Fibroblast of lung (primary cell): ENCODE measurements around the gene ANKH. TPM values are rescaled to one million over a fixed set of nuclear protein-coding genes. Genes with fewer than 3 reads are reported as not detected.

Experiments used
- DNase-seq, 2 donors: peaks; one replicate each; pipeline versions ENCODE4 v3.0.0 to v3.0.0-alpha.2; 2010; ENCODE audit warnings: low read depth in 2 of 2
- H2AFZ ChIP-seq: 2 replicates; pipeline ENCODE4 v1.5.1; 2012; ENCODE audit warnings: low read length, control low read depth, inconsistent platforms
- H3K27ac ChIP-seq: 2 replicates; pipeline ENCODE4 v1.5.1; 2011; ENCODE audit warnings: low read length, control low read depth; ENCODE audit not compliant: insufficient read depth
- H3K27me3 ChIP-seq: 2 replicates; pipeline ENCODE4 v1.5.1; 2011; ENCODE audit warnings: mild to moderate bottlenecking, low read length; ENCODE audit not compliant: control insufficient read depth, insufficient read depth
- H3K36me3 ChIP-seq: 2 replicates; pipeline ENCODE4 v1.5.1; 2011; ENCODE audit warnings: low read length; ENCODE audit not compliant: control insufficient read depth, insufficient read depth
- H3K4me1 ChIP-seq: 2 replicates; pipeline ENCODE4 v1.5.1; 2011; ENCODE audit warnings: low read length; ENCODE audit not compliant: control insufficient read depth, insufficient read depth; ENCODE audit errors: extremely low read depth
- H3K4me2 ChIP-seq: 2 replicates; pipeline ENCODE4 v1.5.1; 2011; ENCODE audit warnings: low read length, control low read depth; ENCODE audit not compliant: insufficient read depth; ENCODE audit errors: extremely low read depth
- H3K4me3 ChIP-seq, 4 experiments: fragments of 200-600 bp in 1 of 4; sonication (generic) in 1 of 4; replicated peaks in 1 of 4; 2 replicates each; pipeline ENCODE4 v1.5.1; 2011 to 2016; ENCODE audit warnings: low read length in 4 of 4, low read depth in 3 of 4, mild to moderate bottlenecking in 3 of 4, control low read depth in 2 of 4, inconsistent platforms in 1 of 4, mixed read lengths in 1 of 4; ENCODE audit not compliant: insufficient read depth in 1 of 4; ENCODE audit errors: control extremely low read depth in 1 of 4
- H3K79me2 ChIP-seq: 2 replicates; pipeline ENCODE4 v1.5.1; 2012; ENCODE audit warnings: mild to moderate bottlenecking, low read length, inconsistent platforms; ENCODE audit not compliant: control insufficient read depth, insufficient read depth
- H3K9ac ChIP-seq: 2 replicates; pipeline ENCODE4 v1.5.1; 2011; ENCODE audit warnings: mild to moderate bottlenecking, low read length, control low read depth; ENCODE audit not compliant: insufficient read depth
- H3K9me3 ChIP-seq: 2 replicates; pipeline ENCODE4 v1.5.1; 2012; ENCODE audit warnings: low read depth, low read length; ENCODE audit not compliant: control insufficient read depth, insufficient read depth
- H4K20me1 ChIP-seq: 2 replicates; pipeline ENCODE4 v1.5.1; 2011; ENCODE audit warnings: low read length; ENCODE audit not compliant: control insufficient read depth, insufficient read depth; ENCODE audit errors: extremely low read depth
- CTCF ChIP-seq, 2 donors: IDR thresholded peaks in 1 of 2; conservative IDR thresholded peaks in 1 of 2; 1 replicate in 1 of 2; 2 replicates in 1 of 2; pipeline ENCODE4 v1.5.1; 2011 to 2012; ENCODE audit warnings: low read length in 2 of 2, control low read depth in 1 of 2, inconsistent platforms in 1 of 2, low read depth in 1 of 2, mild to moderate bottlenecking in 1 of 2
- EZH2 ChIP-seq: IDR thresholded peaks from 2 replicates; pipeline ENCODE4 v1.5.1; 2012; ENCODE audit warnings: low read length, control low read depth, mild to moderate bottlenecking; ENCODE audit errors: missing control alignments
- polyA plus RNA-seq, 2 donors: library from polyadenylated mRNA; depleted of rRNA in 1 of 2; stranded (reverse) in 1 of 2; unstranded in 1 of 2; fragments of >200 nt; gene quantifications; 2 replicates each; pipeline ENCODE4 v1.2.1, GENCODE V29; 2011 to 2012; ENCODE audit warnings: missing spikeins in 1 of 2
- total RNA-seq: library from RNA; depleted of rRNA; stranded (reverse); fragments of >200 nt; gene quantifications from 2 replicates; pipeline ENCODE4 v1.2.1, GENCODE V29; 2014

Gene ANKH
- total and polyA plus RNA-seq, 2 donors (not counting 1 experiment from before 2014, with no cell fraction given), result 5.8 to 10.9 TPM

GRCh38 chr5:14734396-14734795, 137.2 kb downstream of the ANKH start:
- Histone ChIP-seq H3K27me3 (no peaks in the 10 kb centered on the region), H2AFZ (no peak overlapping the region), H3K9me3 (no peaks in the 10 kb centered on the region), H3K79me2 (no peaks in the 10 kb centered on the region), H4K20me1 (no peaks in the 10 kb centered on the region), H3K4me3 (no peak overlapping the region), H3K36me3 (no peaks in the 10 kb centered on the region), H3K4me2 (no peak overlapping the region), H3K27ac (no peak overlapping the region), H3K9ac (no peak overlapping the region), H3K4me1 (no peaks in the 10 kb centered on the region)
- TF ChIP-seq CTCF (conservative IDR thresholded peaks at IDR 0.05 in 1 of 2, IDR thresholded peaks at IDR 0.05 in 1 of 2; ENCODE audit: low read depth in 1 of 2, low read length in 2 of 2) (no peak), EZH2 (no peak)
- DNase-seq, result no peak

GRCh38 chr5:14733661-14734060, 137.9 kb downstream of the ANKH start:
- no peak overlapping the region for H2AFZ ChIP-seq
- no peak overlapping the region for H3K27ac ChIP-seq
- no peak overlapping the region for H3K9ac ChIP-seq
- H4K20me1 ChIP-seq, result no peaks in the 10 kb centered on the region
- H3K36me3 ChIP-seq, result no peaks in the 10 kb centered on the region
- no peak for TF ChIP-seq EZH2
- no peak for TF ChIP-seq CTCF (conservative IDR thresholded peaks at IDR 0.05 in 1 of 2, IDR thresholded peaks at IDR 0.05 in 1 of 2; ENCODE audit: low read depth in 1 of 2, low read length in 2 of 2)
- no peaks in the 10 kb centered on the region for H3K4me1 ChIP-seq
- H3K9me3 ChIP-seq, result no peaks in the 10 kb centered on the region
- no peaks in the 10 kb centered on the region for H3K27me3 ChIP-seq
- DNase-seq, result no peak
- no peak overlapping the region for H3K4me2 ChIP-seq
- no peak overlapping the region for H3K4me3 ChIP-seq
- no peaks in the 10 kb centered on the region for H3K79me2 ChIP-seq

GRCh38 chr5:14732991-14733390, 138.6 kb downstream of the ANKH start:
- H3K9me3 ChIP-seq, result no peaks in the 10 kb centered on the region
- no peak for TF ChIP-seq EZH2
- no peak for TF ChIP-seq CTCF (conservative IDR thresholded peaks at IDR 0.05 in 1 of 2, IDR thresholded peaks at IDR 0.05 in 1 of 2; ENCODE audit: low read depth in 1 of 2, low read length in 2 of 2)
- no peak for DNase-seq
- H3K27ac ChIP-seq, result no peak overlapping the region
- no peak overlapping the region for H2AFZ ChIP-seq
- no peak overlapping the region for H3K9ac ChIP-seq
- no peaks in the 10 kb centered on the region for H3K36me3 ChIP-seq
- no peak overlapping the region for H3K4me3 ChIP-seq
- no peaks in the 10 kb centered on the region for H3K79me2 ChIP-seq
- H3K4me2 ChIP-seq, result no peak overlapping the region
- no peaks in the 10 kb centered on the region for H4K20me1 ChIP-seq
- H3K27me3 ChIP-seq, result no peaks in the 10 kb centered on the region
- H3K4me1 ChIP-seq, result no peaks in the 10 kb centered on the region
